GM12892 (cell line): Measurements from ENCODE around the gene SLC6A8.
A peak's percentile ranks its signal among the peaks of the same experiment; 100 is the strongest.

Source experiments
- DNase-seq: peaks from one replicate; pipeline ENCODE4 v3.0.0; 2011; ENCODE audit not compliant: insufficient read length
- FAIRE-seq: peaks from 2 replicates; lab custom pipeline; 2011; peaks lifted over from hg19 to GRCh38; lab: Jason Lieb, UNC
- POLR2A ChIP-seq: IDR thresholded peaks from 2 replicates; pipeline ENCODE4 v1.6.1; 2011; ENCODE audit warnings: low read depth, low read length, control low read depth
- POLR2AphosphoS5 ChIP-seq: IDR thresholded peaks from 2 replicates; pipeline ENCODE4 v1.6.1; 2011; ENCODE audit warnings: low read depth, low read length, control low read depth
- TAF1 ChIP-seq: IDR thresholded peaks from 2 replicates; pipeline ENCODE4 v1.6.1; 2011; ENCODE audit warnings: low read depth, mild to moderate bottlenecking, control low read depth, low read length, borderline replicate concordance

Gene SLC6A8

GRCh38 chrX:153709726-153710674, 22.3 kb downstream of the SLC6A8 start:
- DNase-seq = no peak
- no peak for FAIRE-seq
- TF ChIP-seq POLR2AphosphoS5 (no peak), TAF1 (no peak), POLR2A (no peak)

- DNase-seq = no peak
- TF ChIP-seq TAF1 (no peak), POLR2AphosphoS5 (no peak), POLR2A (no peak)
- no peak for FAIRE-seq
These were observed 26.5 kb downstream of the SLC6A8 start for GRCh38 chrX:153714256-153714655.

- DNase-seq (no peak), FAIRE-seq (no peak)
- no peak for TF ChIP-seq POLR2AphosphoS5
- no peak for TF ChIP-seq TAF1
- TF ChIP-seq POLR2A = no peak
These were observed 29.7 kb downstream of the SLC6A8 start for GRCh38 chrX:153717445-153717844.

GRCh38 chrX:153719238-153719637, 31.5 kb downstream of the SLC6A8 start:
- FAIRE-seq (no peak), DNase-seq (no peak)
- no peak for TF ChIP-seq TAF1
- no peak for TF ChIP-seq POLR2AphosphoS5
- TF ChIP-seq POLR2A = no peak

GRCh38 chrX:153719701-153720100, 32.0 kb downstream of the SLC6A8 start:
- TF ChIP-seq TAF1 = no peak
- TF ChIP-seq POLR2AphosphoS5 = no peak
- TF ChIP-seq POLR2A = no peak
- DNase-seq (no peak), FAIRE-seq (no peak)

GRCh38 chrX:153722704-153723350, 35.1 kb downstream of the SLC6A8 start:
- DNase-seq (no peak), FAIRE-seq (no peak)
- no peak for TF ChIP-seq TAF1
- TF ChIP-seq POLR2A = no peak
- TF ChIP-seq POLR2AphosphoS5 = no peak

GRCh38 chrX:153723351-153724251, 35.9 kb downstream of the SLC6A8 start:
- DNase-seq = peak; percentile 59
- peak; percentile 5 for FAIRE-seq
- TF ChIP-seq POLR2AphosphoS5 = no peak
- no peak for TF ChIP-seq TAF1
- TF ChIP-seq POLR2A = no peak

- peak; percentile 82 for DNase-seq
- peak; percentile 92 for FAIRE-seq
- TF ChIP-seq TAF1 = peak; percentile 52; the same call in 1 of the 2 replicates
- TF ChIP-seq POLR2A = peak; percentile 69; the same call in 1 of the 2 replicates
- TF ChIP-seq POLR2AphosphoS5 = peak; percentile 25; the same call in 1 of the 2 replicates
These were observed 36.7 kb downstream of the SLC6A8 start, which contains the start of the genes ABCD1 and BCAP31 for GRCh38 chrX:153724252-153725038. Gene ABCD1 (plus strand): TSS chrX:153724856. CDS start chrX:153725267, 411 bp downstream. Gene BCAP31 (minus strand): TSS chrX:153724387. CDS start chrX:153723244, 1,143 bp downstream.

GRCh38 chrX:153725039-153725831, 37.5 kb downstream of the SLC6A8 start:
- FAIRE-seq = no peak
- no peak for DNase-seq
- TF ChIP-seq TAF1 (no peak), POLR2A (no peak), POLR2AphosphoS5 (no peak)

- no peak for DNase-seq
- no peak for FAIRE-seq
- TF ChIP-seq TAF1 = no peak
- no peak for TF ChIP-seq POLR2AphosphoS5
- TF ChIP-seq POLR2A = no peak
These were observed 38.1 kb downstream of the SLC6A8 start for GRCh38 chrX:153725832-153726285.
